Inflammatory macrophage treated with lipopolysaccharide for 1 hour (primary cell): ENCODE results near the gene DDAH2.
"Not testable (repeated sequence)": the region's sequence is repeated elsewhere in the genome, so short reads cannot be mapped to it uniquely, and the experiment has no call there.

Experiments used
- DNase-seq, 2 donors: peaks; one replicate each; pipeline ENCODE4 v3.0.0-alpha.2; 2020 to 2022

DDAH2 gene

GRCh38 chr6:31711233-31711632 is 17.9 kb downstream of the DDAH2 start:
- DNase-seq, result peak; percentile 30 to 32

- no peak for DNase-seq
Observed at GRCh38 chr6:31710523-31711219, 18.4 kb downstream of the DDAH2 start.

DNA sequence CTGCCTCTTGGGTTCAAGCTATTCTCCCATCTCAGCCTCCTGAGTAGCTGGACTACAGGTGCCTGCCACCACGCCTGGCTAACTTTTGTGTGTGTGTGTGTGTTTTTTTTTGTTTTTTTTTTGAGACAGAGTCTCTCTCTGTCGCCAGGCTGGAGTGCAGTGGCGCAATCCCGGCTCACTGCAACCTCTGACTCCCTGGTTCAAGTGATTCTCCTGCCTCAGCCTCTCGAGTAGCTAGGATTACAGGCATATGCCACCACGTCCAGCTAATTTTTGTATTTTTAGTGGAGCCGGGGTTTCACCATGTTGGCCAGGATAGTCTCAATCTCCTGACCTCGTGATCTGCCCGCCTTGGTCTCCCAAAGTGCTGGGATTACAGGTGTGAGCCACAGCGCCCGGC is 19.9 kb downstream of the DDAH2 start:
- DNase-seq, result not testable (repeated sequence)

- no peak for DNase-seq
Observed at GRCh38 chr6:31708224-31708623, 20.9 kb downstream of the DDAH2 start.

GRCh38 chr6:31707701-31708100 is 21.4 kb downstream of the DDAH2 start:
- DNase-seq, result no peak

- no peak for DNase-seq
Observed at GRCh38 chr6:31706599-31706998, 22.5 kb downstream of the DDAH2 start, which contains the start of gene LY6G6F. TSS of gene LY6G6F (plus strand) at chr6:31706866. CDS start at chr6:31706907, 41 bp downstream.

GRCh38 chr6:31705931-31706330 is 23.2 kb downstream of the DDAH2 start:
- no peak for DNase-seq

DNA sequence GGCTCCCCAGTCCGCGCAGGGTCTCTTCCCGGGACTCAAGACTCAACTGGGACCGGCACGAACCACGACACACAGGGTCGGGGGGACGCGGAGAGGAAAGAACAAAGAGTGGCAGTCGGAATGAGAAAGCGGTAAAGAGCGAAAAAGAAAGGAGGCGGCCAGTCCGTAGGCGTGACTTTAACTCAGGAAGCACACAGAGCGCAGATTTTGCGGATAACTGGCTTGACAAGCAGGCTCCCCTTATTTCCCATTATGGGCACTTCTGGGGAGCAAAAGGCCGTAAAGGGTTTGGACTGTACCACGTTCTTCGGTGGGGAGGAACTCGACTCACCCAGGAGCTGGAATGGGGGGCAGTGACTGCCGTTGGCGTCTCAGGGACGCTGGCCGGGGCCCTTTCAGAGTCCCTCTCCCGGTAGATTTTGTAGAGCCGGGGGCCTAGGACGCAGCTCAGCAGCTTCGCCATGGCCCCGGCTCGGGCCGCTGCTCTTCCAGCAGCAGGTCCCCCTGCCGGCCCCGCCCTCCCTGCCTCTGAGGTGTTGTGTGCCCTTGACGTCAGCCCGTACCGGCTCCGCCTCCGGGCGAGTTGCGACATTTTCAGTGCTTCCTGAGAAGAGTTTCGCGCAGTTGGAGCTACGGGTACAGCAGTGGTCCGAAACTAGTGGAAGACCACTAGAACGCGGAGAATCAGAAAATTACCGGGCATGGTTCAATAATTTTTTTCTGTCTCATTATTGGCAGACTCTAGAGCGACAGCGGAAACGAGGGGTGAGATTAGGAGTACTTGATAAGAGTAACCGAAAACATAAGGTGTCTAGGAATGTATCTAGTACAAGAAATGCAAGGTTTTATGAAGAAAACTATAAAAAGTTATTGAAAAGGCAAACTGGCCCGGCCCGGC is 26.0 kb downstream of the DDAH2 start, which contains the start of gene ABHD16A:
ABHD16A (minus strand) TSS at position 506 of the 898 bp plus-strand sequence; CDS start at position 463, 43 bp downstream.
- DNase-seq, result peak; percentile 97 to 99

GRCh38 chr6:31702405-31702818 is 26.7 kb downstream of the DDAH2 start:
- no peak for DNase-seq

DNA sequence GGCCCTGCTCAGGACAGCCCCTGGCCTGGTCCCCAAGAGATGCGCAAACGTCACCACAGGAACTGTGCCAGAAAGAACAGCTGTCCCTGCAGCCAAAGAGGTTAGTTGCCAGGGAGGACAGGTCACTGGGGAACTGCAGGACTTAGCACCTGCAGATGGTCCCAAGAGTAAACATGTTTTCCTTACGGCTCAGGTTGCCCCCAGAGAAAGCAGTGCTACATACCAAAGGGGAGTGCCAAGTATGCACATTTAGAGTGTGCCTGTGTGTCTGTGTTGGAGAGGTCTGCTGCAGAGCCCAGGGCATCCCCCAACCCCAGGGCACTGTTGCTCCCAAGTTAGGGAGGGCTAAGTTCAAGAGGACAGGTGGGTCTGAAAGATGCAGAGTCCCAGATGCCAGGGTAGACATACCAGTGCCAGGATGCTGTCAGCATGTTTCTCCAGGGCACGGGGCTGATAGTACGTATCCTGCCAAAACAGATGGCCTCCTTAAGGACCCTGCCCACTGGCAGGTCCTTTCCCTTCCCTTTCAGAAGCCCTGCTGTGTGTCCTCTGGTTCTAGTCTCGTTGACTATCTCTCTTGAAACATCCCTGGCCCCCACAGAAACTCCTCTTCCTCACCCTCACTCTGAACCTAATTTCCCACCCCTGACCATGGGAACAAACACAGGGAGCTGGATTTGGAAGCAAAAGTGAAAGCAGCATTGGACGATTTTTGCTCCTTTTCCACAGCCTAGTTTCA is 27.3 kb downstream of the DDAH2 start:
- DNase-seq, result peak in 1 of 2 donors; percentile 32

DNA sequence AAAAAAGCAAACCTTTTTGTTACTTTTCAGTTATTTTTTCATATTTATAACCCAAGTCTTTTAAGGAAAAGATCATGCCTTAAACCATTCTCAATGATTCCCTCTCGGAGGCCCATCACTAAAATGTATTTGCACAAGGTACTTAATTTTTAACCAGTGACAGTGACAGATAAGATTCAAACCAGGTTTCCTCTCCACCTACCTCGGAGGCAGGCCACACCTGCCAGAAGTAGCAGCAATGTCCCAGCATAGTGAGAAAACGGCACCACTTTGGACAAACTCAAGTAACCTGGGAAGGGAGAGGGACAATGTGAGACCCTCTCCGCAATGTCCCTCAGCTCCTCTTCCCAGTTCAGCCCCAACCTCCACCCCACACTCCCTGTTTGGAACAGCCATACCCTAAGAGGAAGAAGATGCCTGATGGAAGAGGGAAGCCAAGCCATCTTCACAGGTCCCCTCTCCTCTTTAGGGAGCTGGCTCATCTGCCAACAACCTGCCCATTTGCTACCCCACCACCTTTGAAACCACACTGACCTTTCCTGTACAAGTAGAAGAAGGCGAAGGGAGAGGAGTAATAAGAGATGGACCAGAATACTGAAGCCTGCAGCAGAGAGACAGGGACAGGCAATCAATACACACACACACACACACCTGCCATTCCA is 28.2 kb downstream of the DDAH2 start:
- no peak for DNase-seq

DNA sequence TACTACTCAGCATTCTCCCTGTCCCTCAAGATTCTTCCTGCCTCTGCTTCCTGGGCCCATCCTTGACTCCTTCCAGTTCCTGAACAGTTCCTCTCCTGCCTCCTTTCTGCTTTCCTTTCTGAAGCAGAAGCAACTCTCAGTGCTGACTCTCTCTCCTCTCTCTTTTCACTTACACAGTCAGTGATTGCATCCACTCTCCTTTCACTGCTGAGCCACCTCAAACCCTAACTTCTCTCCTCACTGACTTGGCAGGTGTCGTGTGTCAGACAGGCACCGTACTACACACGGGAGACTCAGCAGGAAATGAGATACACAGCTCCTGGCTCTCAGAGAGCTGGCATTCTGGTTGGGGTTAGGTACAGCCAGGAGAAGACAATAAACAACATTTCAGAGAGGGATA is 31.5 kb downstream of the DDAH2 start:
- DNase-seq, result no peak

GRCh38 chr6:31693535-31693934 is 35.6 kb downstream of the DDAH2 start:
- no peak for DNase-seq

- no peak for DNase-seq
Observed at GRCh38 chr6:31692886-31693285, 36.2 kb downstream of the DDAH2 start.

- no peak for DNase-seq
Observed at GRCh38 chr6:31692353-31692752, 36.7 kb downstream of the DDAH2 start.

- DNase-seq, result no peak
Observed at GRCh38 chr6:31691564-31692108, 37.5 kb downstream of the DDAH2 start.

DNA sequence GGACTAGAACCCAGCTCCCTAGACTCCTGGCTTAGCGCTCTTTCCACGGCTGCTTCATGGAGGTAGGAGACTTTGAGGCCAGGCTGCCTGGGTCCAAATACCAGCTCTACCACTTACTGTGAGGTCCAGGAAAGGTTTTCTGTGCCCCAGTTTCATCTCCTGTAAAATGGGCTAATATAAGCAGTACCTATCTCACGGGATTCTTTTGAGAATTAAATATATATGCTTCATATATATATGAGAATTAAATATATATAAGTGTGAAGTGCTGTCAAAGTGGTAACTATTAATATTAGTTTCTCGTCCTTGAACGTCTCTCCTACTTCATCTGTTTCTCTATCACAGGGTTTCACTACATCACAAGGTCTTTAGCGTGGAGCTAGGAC is 38.0 kb downstream of the DDAH2 start:
- no peak for DNase-seq

DNA sequence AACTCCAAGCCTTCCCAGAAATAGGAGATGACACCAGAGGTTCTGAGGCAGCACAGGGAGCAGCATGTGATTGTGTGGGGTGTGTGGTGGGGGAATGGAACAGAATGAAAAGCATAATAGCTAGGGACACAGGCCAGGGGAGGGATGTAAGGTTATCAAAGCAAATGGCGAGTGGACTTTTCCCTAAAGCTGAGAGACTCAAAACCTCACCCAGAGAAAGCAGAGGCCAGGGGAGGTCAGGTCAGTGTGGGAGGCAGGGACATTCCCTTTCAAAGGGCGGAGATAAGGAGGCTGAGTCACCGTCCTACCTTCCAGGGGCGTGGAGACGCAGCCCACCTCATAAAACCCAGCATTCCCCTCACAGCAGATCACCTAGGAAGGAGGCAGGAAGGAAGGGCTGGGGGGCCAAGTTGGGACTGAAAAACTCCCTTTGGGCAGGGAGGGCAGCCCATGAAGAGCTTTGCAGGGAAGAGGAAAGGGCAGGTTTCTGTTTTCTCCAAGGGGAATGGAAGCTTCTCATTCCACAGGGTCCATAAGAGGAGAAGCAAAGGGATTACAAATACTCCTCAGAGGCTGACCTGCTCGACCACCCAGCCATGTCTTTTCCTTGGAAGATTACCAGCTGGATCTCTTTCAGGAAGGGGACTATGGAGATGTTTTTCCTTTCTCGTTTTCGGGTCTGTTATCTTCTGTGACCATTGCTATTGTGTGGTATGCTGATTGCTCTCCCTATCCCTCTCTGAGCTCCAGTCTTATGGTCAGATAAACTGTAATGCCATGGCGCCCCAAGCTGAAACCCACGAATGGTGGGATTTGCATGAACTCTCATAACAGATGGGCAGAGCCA is 38.6 kb downstream of the DDAH2 start:
- peak in 1 of 2 donors; percentile 50 for DNase-seq

GRCh38 chr6:31689249-31690110 is 39.6 kb downstream of the DDAH2 start:
- no peak for DNase-seq
